OCI-LY1 (cell line): ENCODE data around the gene SLC25A34.

Source experiments
- H2AFZ ChIP-seq: fragments of 200-600 bp; sonication (generic), shearing (Covaris generic); 2 replicates; pipeline ENCODE4 v1.6.0; 2014; ENCODE audit warnings: antibody characterized with exemption, mild to moderate bottlenecking, low read length
- H3F3A ChIP-seq: fragments of 200-600 bp; sonication (generic), shearing (Covaris generic); 2 replicates; pipeline ENCODE4 v1.6.0; 2014; ENCODE audit warnings: mild to moderate bottlenecking, antibody characterized with exemption, low read length, moderate library complexity; ENCODE audit not compliant: insufficient read depth
- H3K27ac ChIP-seq: fragments of 200-600 bp; sonication (generic); 2 replicates; pipeline ENCODE4 v1.5.1; 2014; ENCODE audit warnings: low read length, mixed run types, mild to moderate bottlenecking, low read depth; ENCODE audit not compliant: poor library complexity, severe bottlenecking
- H3K27me3 ChIP-seq: fragments of 200-600 bp; sonication (generic); 2 replicates; pipeline ENCODE4 v1.6.0; 2014; ENCODE audit warnings: antibody characterized with exemption, mild to moderate bottlenecking, low read length, moderate library complexity; ENCODE audit not compliant: insufficient read depth
- H3K36me3 ChIP-seq: fragments of 200-600 bp; sonication (generic); 2 replicates; pipeline ENCODE4 v1.6.1; 2014; ENCODE audit warnings: mild to moderate bottlenecking, antibody characterized with exemption, low read length, moderate library complexity, mixed read lengths; ENCODE audit not compliant: insufficient read depth
- H3K4me1 ChIP-seq: fragments of 200-600 bp; sonication (generic); 2 replicates; pipeline ENCODE4 v1.5.1; 2014; ENCODE audit warnings: mild to moderate bottlenecking, low read length, moderate library complexity; ENCODE audit not compliant: insufficient read depth, severe bottlenecking
- H3K4me2 ChIP-seq: fragments of 200-600 bp; sonication (generic), shearing (Covaris generic); 2 replicates; pipeline ENCODE4 v1.6.1; 2014; ENCODE audit warnings: low read length
- H3K4me3 ChIP-seq: fragments of 200-600 bp; sonication (generic); 2 replicates; pipeline ENCODE4 v1.5.1; 2014; ENCODE audit warnings: low read length, low read depth, mild to moderate bottlenecking, mixed read lengths; ENCODE audit not compliant: poor library complexity, severe bottlenecking
- H3K79me2 ChIP-seq: fragments of 200-600 bp; shearing (Covaris generic); 2 replicates; pipeline ENCODE4 v1.6.1; 2016; ENCODE audit warnings: mixed run types, low read length, mixed read lengths; ENCODE audit not compliant: insufficient read depth
- H3K9ac ChIP-seq: fragments of 200-600 bp; sonication (generic), shearing (Covaris generic); 2 replicates; pipeline ENCODE4 v1.6.1; 2014; ENCODE audit warnings: mild to moderate bottlenecking, low read length, mixed read lengths
- H3K9me2 ChIP-seq: fragments of 200-600 bp; sonication (generic), shearing (Covaris generic); 2 replicates; pipeline ENCODE4 v1.6.1; 2014; ENCODE audit warnings: low read depth, mild to moderate bottlenecking, low read length, mixed read lengths
- H3K9me3 ChIP-seq: fragments of 200-600 bp; shearing (Covaris generic); 2 replicates; pipeline ENCODE4 v1.6.1; 2014; ENCODE audit warnings: low read length, mixed read lengths
- H4K20me1 ChIP-seq: fragments of 200-600 bp; sonication (generic), shearing (Covaris generic); 2 replicates; pipeline ENCODE4 v1.6.0; 2016; ENCODE audit warnings: mild to moderate bottlenecking, low read length; ENCODE audit not compliant: insufficient read depth
- CTCF ChIP-seq: fragments of 200-600 bp; sonication (generic), shearing (Covaris generic); IDR thresholded peaks from 2 replicates; pipeline ENCODE4 v1.5.1; 2017; ENCODE audit warnings: mild to moderate bottlenecking, antibody characterized with exemption, low read length, moderate library complexity, mixed read lengths
- EZH2 ChIP-seq: fragments of 200-600 bp; sonication (generic), shearing (Covaris generic); IDR thresholded peaks from 2 replicates; pipeline ENCODE4 v1.8.0; 2017; ENCODE audit warnings: borderline replicate concordance, mixed run types, mild to moderate bottlenecking, antibody characterized with exemption, low read length, moderate library complexity, mixed read lengths

Gene SLC25A34

GRCh38 chr1:15736892-15737261 is 819 bp downstream of the SLC25A34 start:
- Histone ChIP-seq H3K27ac (no peak overlapping the region), H3K4me1 (no peaks in the 10 kb centered on the region), H3K9me3 (no peaks in the 10 kb centered on the region), H3K36me3 (peaks cover 17% of the 10 kb centered on the region), H3K4me3 (no peak overlapping the region), H3K9me2 (no peaks in the 10 kb centered on the region), H4K20me1 (no peaks in the 10 kb centered on the region), H3F3A (no peaks in the 10 kb centered on the region), H3K79me2 (no peaks in the 10 kb centered on the region), H3K27me3 (no peaks in the 10 kb centered on the region), H2AFZ (no peak overlapping the region), H3K4me2 (no peak overlapping the region), H3K9ac (no peak overlapping the region)
- TF ChIP-seq EZH2 (no peak), CTCF (no peak)

- no peaks in the 10 kb centered on the region for H3K9me2 ChIP-seq
- H3K27me3 ChIP-seq, result no peaks in the 10 kb centered on the region
- no peak overlapping the region for H2AFZ ChIP-seq
- H3K79me2 ChIP-seq, result no peaks in the 10 kb centered on the region
- no peak overlapping the region for H3K4me2 ChIP-seq
- H4K20me1 ChIP-seq, result no peaks in the 10 kb centered on the region
- TF ChIP-seq CTCF, result no peak
- no peak for TF ChIP-seq EZH2
- H3K4me3 ChIP-seq, result no peak overlapping the region
- no peak overlapping the region for H3K27ac ChIP-seq
- no peaks in the 10 kb centered on the region for H3K9me3 ChIP-seq
- H3K9ac ChIP-seq, result no peak overlapping the region
- no peaks in the 10 kb centered on the region for H3K4me1 ChIP-seq
- H3F3A ChIP-seq, result no peaks in the 10 kb centered on the region
- peaks cover 9% of the 10 kb centered on the region; the same call in 1 of the 2 replicates for H3K36me3 ChIP-seq
Observed at GRCh38 chr1:15737324-15738319, 1.6 kb downstream of the SLC25A34 start.

- H3K4me2 ChIP-seq, result no peak overlapping the region
- H3K9ac ChIP-seq, result no peak overlapping the region
- H3K27ac ChIP-seq, result no peak overlapping the region
Observed at GRCh38 chr1:15738416-15739113, 2.5 kb downstream of the SLC25A34 start.

More at GRCh38 chr1:15738416-15739113, 2.5 kb downstream of the SLC25A34 start:
- no peaks in the 10 kb centered on the region for H4K20me1 ChIP-seq
- peaks cover 4% of the 10 kb centered on the region; the same call in 1 of the 2 replicates for H3K36me3 ChIP-seq
- no peaks in the 10 kb centered on the region for H3K9me2 ChIP-seq
- no peaks in the 10 kb centered on the region for H3K9me3 ChIP-seq
- H2AFZ ChIP-seq, result no peak overlapping the region
- no peaks in the 10 kb centered on the region for H3K4me1 ChIP-seq
- no peak for TF ChIP-seq CTCF
- no peak for TF ChIP-seq EZH2
- no peak overlapping the region for H3K4me3 ChIP-seq
- H3K79me2 ChIP-seq, result no peaks in the 10 kb centered on the region
- no peaks in the 10 kb centered on the region for H3F3A ChIP-seq
- H3K27me3 ChIP-seq, result no peaks in the 10 kb centered on the region
